DND-41 (cell line): Measurements from ENCODE around the gene LCE1F.

Experiments used
- ATAC-seq: fragments of 200-7000 bp; cut with Tn5 transposase; 3 replicates; pipeline ENCODE4 v1.9.1; 2021; ENCODE audit warnings: low read depth; ENCODE audit not compliant: insufficient read depth
- DNase-seq: peaks from one replicate; pipeline ENCODE4 v3.0.0-alpha.2; 2020
- H2AFZ ChIP-seq: 2 replicates; pipeline ENCODE4 v1.6.0; 2012; ENCODE audit warnings: low read depth, low read length
- H3K27ac ChIP-seq: 2 replicates; pipeline ENCODE4 v1.5.1; 2012; ENCODE audit warnings: low read length, inconsistent platforms
- H3K27me3 ChIP-seq: fragments of 200-600 bp; sonication (generic); 2 replicates; pipeline ENCODE4 v1.6.0; 2012; ENCODE audit warnings: low read length, mild to moderate bottlenecking, inconsistent platforms; ENCODE audit not compliant: insufficient read depth, poor library complexity
- H3K36me3 ChIP-seq: 2 replicates; pipeline ENCODE4 v1.5.1; 2012; ENCODE audit warnings: low read length, inconsistent platforms; ENCODE audit not compliant: insufficient read depth
- H3K4me1 ChIP-seq: 2 replicates; pipeline ENCODE4 v1.5.1; 2012; ENCODE audit warnings: mild to moderate bottlenecking, low read length; ENCODE audit not compliant: insufficient read depth
- H3K4me2 ChIP-seq: 2 replicates; pipeline ENCODE4 v1.6.0; 2012; ENCODE audit warnings: mild to moderate bottlenecking, moderate library complexity, low read length, inconsistent platforms; ENCODE audit not compliant: insufficient read depth
- H3K4me3 ChIP-seq, 2 experiments: fragments of 200-600 bp in 1 of 2; shearing (Covaris generic) in 1 of 2; 2 replicates each; pipeline ENCODE4 v1.5.1; 2012 to 2016; ENCODE audit warnings: inconsistent platforms in 2 of 2, low read length in 2 of 2, mild to moderate bottlenecking in 2 of 2, low read depth in 1 of 2, moderate library complexity in 1 of 2
- H3K79me2 ChIP-seq: 2 replicates; pipeline ENCODE4 v1.6.0; 2012; ENCODE audit warnings: low read length, inconsistent platforms; ENCODE audit not compliant: insufficient read depth
- H3K9ac ChIP-seq: 2 replicates; pipeline ENCODE4 v1.6.0; 2012; ENCODE audit warnings: low read depth, mild to moderate bottlenecking, inconsistent platforms, low read length, moderate library complexity
- H3K9me3 ChIP-seq: 2 replicates; pipeline ENCODE4 v1.5.1; 2012; ENCODE audit warnings: low read length, moderate library complexity, mild to moderate bottlenecking, inconsistent platforms; ENCODE audit not compliant: insufficient read depth, severe bottlenecking
- H4K20me1 ChIP-seq: 2 replicates; pipeline ENCODE4 v1.6.0; 2012; ENCODE audit warnings: low read length; ENCODE audit not compliant: insufficient read depth
- CTCF ChIP-seq: IDR thresholded peaks from 2 replicates; pipeline ENCODE4 v1.5.1; 2012; ENCODE audit warnings: borderline replicate concordance, low read length, moderate library complexity, mild to moderate bottlenecking; ENCODE audit not compliant: poor library complexity, severe bottlenecking; ENCODE audit errors: extremely low read depth
- EZH2 ChIP-seq: IDR thresholded peaks from 3 replicates; pipeline ENCODE4 v1.6.1; 2012; ENCODE audit warnings: borderline replicate concordance, low read depth, mild to moderate bottlenecking, moderate library complexity, low read length, inconsistent platforms; ENCODE audit not compliant: severe bottlenecking

Gene LCE1F

DNA sequence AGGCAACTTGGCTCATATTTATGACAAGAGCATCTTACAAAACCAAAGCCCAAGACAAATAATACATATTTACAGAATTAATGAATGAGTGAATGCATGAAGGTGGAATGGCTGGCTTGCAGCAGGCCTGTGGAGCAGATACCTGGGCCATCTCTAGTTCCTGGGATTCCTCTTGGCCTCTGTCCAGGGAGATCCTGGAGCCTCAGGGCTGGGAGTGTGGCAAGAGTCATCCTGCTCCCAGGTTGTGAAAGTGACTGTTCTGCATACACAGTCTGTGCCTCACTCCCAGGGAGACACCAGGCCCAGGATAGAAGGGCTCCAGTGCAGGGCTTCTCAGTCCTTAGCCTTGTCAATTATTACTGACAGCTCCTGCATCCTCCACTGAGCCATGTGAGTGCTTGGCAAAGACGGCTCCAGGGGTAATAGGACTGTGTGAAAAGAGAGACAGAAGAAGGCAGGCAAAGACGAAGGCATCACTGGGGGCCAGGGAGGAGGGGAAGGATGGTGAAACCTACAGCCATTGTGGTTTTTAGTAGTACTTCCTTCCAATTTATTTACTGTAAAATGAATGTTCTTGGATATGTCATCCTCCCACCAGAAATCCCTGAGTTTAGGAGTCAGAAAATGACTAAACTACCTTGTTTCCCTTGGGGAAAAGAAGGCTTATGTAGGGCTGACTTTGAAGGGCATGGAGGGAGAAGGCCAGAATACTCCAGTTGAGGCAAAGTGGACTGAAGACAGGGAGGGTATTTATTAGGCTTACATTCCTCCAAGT, 31.4 kb upstream of the LCE1F start:
- H2AFZ ChIP-seq: no peak overlapping the region
- no peaks in the 10 kb centered on the region for H3K36me3 ChIP-seq
- no peaks in the 10 kb centered on the region for H3K9me3 ChIP-seq
- ATAC-seq (no peak), DNase-seq (no peak)
- no peak overlapping the region for H3K27ac ChIP-seq
- H3K4me2 ChIP-seq: no peak overlapping the region
- no peak overlapping the region for H3K4me3 ChIP-seq
- H3K79me2 ChIP-seq: no peaks in the 10 kb centered on the region
- H3K4me1 ChIP-seq: no peaks in the 10 kb centered on the region
- H3K27me3 ChIP-seq: peaks cover 9% of the 10 kb centered on the region
- H3K9ac ChIP-seq: no peak overlapping the region
- TF ChIP-seq CTCF: no peak
- TF ChIP-seq EZH2: no peak
- H4K20me1 ChIP-seq: no peaks in the 10 kb centered on the region

- Histone ChIP-seq H2AFZ (no peak overlapping the region), H3K27me3 (peaks cover 6% of the 10 kb centered on the region), H3K4me3 (no peak overlapping the region), H3K4me1 (no peaks in the 10 kb centered on the region), H3K27ac (no peak overlapping the region), H3K9ac (no peak overlapping the region), H3K36me3 (no peaks in the 10 kb centered on the region), H3K9me3 (no peaks in the 10 kb centered on the region), H3K4me2 (no peak overlapping the region), H3K79me2 (no peaks in the 10 kb centered on the region), H4K20me1 (no peaks in the 10 kb centered on the region)
- TF ChIP-seq CTCF: peak; percentile 35
- TF ChIP-seq EZH2: no peak
- ATAC-seq: no peak
- no peak for DNase-seq
Measured at GRCh38 chr1:152745289-152745704, 29.6 kb upstream of the LCE1F start.

DNA sequence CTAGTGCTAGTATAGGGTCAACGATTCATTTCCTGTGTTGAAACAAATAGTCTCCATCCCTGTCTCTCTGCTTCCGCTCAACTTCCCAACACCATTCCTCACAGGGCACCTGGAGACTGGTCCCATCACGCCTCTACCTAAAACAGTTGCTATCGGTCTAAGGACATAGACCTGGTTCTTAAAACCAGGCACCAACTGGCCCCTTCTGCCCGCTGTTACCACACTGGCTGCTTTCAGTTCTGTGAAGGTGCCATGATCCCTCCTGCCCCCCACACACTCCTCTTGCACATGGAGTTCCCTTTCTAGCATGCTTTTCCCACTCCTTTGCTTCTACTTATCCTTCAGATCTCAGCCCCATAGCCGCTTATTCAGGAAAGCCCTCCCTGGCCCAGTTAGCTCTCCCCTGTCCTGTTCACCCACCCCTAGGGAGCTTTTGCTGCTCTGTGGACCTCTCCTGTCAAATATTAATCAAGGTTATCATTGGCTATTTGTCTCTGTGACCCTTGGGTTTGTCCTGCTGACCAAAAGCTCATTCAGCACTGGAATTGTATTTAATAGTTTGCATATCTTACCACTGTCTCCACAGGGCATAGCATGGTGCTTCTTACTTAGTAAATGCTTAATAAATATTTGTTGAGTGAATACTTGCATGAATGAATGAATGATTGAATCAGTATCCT, 29.0 kb upstream of the LCE1F start:
- no peak overlapping the region for H3K9ac ChIP-seq
- H3K4me2 ChIP-seq: no peak overlapping the region
- H2AFZ ChIP-seq: no peak overlapping the region
- H3K4me3 ChIP-seq: no peak overlapping the region
- H4K20me1 ChIP-seq: no peaks in the 10 kb centered on the region
- no peaks in the 10 kb centered on the region for H3K9me3 ChIP-seq
- H3K27ac ChIP-seq: no peak overlapping the region
- TF ChIP-seq CTCF: no peak
- no peak for TF ChIP-seq EZH2
- H3K4me1 ChIP-seq: no peaks in the 10 kb centered on the region
- no peak for ATAC-seq
- H3K79me2 ChIP-seq: no peaks in the 10 kb centered on the region
- H3K36me3 ChIP-seq: no peaks in the 10 kb centered on the region
- no peak for DNase-seq
- H3K27me3 ChIP-seq: peaks cover 5% of the 10 kb centered on the region
